Effector memory CD8-positive, alpha-beta T cell (primary cell): ENCODE measurements around the gene FHIT.

Experiments used
- ATAC-seq: fragments of 150-1000 bp; cut with Tn5 transposase; replicated peaks from 2 replicates; pipeline ENCODE4 v1.10.0; 2021; ENCODE audit warnings: mild to moderate bottlenecking, moderate library complexity
- DNase-seq, 3 experiments: peaks; one replicate each; pipeline ENCODE4 v3.0.0; 2021
- H3K27ac Mint-ChIP-seq, 2 donors: one replicate each; pipeline ENCODE4 v1.8.0; 2022; ENCODE audit warnings: mild to moderate bottlenecking in 2 of 2, mixed read lengths in 2 of 2, moderate library complexity in 2 of 2
- H3K27me3 Mint-ChIP-seq, 2 donors: one replicate each; pipeline ENCODE4 v1.8.0; 2022; ENCODE audit warnings: mixed read lengths in 2 of 2
- H3K36me3 Mint-ChIP-seq: one replicate; pipeline ENCODE4 v1.8.0; 2022; ENCODE audit warnings: mild to moderate bottlenecking, moderate library complexity, mixed read lengths; ENCODE audit not compliant: insufficient read depth
- H3K4me1 Mint-ChIP-seq, 2 donors: one replicate each; pipeline ENCODE4 v1.8.0; 2022; ENCODE audit warnings: low read depth in 2 of 2, mixed read lengths in 2 of 2
- H3K4me3 Mint-ChIP-seq, 2 donors: one replicate each; pipeline ENCODE4 v1.8.0; 2022; ENCODE audit warnings: mild to moderate bottlenecking in 2 of 2, mixed read lengths in 2 of 2, moderate library complexity in 2 of 2
- H3K9me3 Mint-ChIP-seq, 2 donors: one replicate each; pipeline ENCODE4 v1.8.0; 2022; ENCODE audit warnings: mixed read lengths in 2 of 2

FHIT gene

GRCh38 chr3:60954048-60954447, 297.2 kb downstream of the FHIT start:
- Mint-ChIP-seq H3K9me3 (peaks cover 10 to 12% of the 10 kb centered on the region in 2 donors), H3K27me3 (no peaks in the 10 kb centered on the region), H3K27ac (no peak overlapping the region), H3K4me3 (no peak overlapping the region), H3K36me3 (no peaks in the 10 kb centered on the region), H3K4me1 (no peaks in the 10 kb centered on the region)
- ATAC-seq (no peak), DNase-seq (no peak)

- H3K4me3 Mint-ChIP-seq: no peak overlapping the region
- DNase-seq (no peak), ATAC-seq (no peak)
- H3K27me3 Mint-ChIP-seq: no peaks in the 10 kb centered on the region
- no peaks in the 10 kb centered on the region for H3K36me3 Mint-ChIP-seq
- no peaks in the 10 kb centered on the region for H3K4me1 Mint-ChIP-seq
- no peak overlapping the region for H3K27ac Mint-ChIP-seq
- peaks cover 9 to 12% of the 10 kb centered on the region in 2 donors for H3K9me3 Mint-ChIP-seq
Observed at GRCh38 chr3:60953351-60953750, 297.9 kb downstream of the FHIT start.

DNA sequence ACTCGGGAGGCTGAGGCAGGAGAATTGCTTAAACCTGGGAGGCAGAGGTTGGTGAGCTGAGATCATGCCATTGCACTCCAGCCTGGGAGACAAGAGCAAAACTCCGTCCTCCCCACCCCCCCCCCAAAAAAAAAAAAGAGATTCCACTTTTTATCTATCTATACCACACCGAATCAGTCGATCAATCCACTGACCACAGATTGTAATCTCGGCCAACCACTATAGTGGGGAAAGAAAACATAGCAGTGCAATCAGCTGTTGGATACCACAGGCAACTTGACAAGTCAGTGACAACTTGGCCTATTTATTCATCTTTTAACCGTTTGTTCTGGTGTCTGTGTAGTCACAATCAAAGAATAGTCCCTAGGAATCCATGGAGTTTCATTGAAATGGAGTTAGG, 299.2 kb downstream of the FHIT start:
- H3K4me1 Mint-ChIP-seq: no peaks in the 10 kb centered on the region
- no peak overlapping the region for H3K4me3 Mint-ChIP-seq
- no peak overlapping the region for H3K27ac Mint-ChIP-seq
- no peaks in the 10 kb centered on the region for H3K36me3 Mint-ChIP-seq
- ATAC-seq (no peak), DNase-seq (no peak)
- peaks cover 9 to 12% of the 10 kb centered on the region in 2 donors for H3K9me3 Mint-ChIP-seq
- H3K27me3 Mint-ChIP-seq: no peaks in the 10 kb centered on the region

- DNase-seq (no peak), ATAC-seq (no peak)
- Mint-ChIP-seq H3K27ac (no peak overlapping the region), H3K36me3 (no peaks in the 10 kb centered on the region), H3K4me1 (no peaks in the 10 kb centered on the region), H3K4me3 (no peak overlapping the region), H3K9me3 (peaks cover under 1 to 5% of the 10 kb centered on the region in 2 donors), H3K27me3 (no peaks in the 10 kb centered on the region)
Observed at GRCh38 chr3:60949146-60949545, 302.1 kb downstream of the FHIT start.

DNA sequence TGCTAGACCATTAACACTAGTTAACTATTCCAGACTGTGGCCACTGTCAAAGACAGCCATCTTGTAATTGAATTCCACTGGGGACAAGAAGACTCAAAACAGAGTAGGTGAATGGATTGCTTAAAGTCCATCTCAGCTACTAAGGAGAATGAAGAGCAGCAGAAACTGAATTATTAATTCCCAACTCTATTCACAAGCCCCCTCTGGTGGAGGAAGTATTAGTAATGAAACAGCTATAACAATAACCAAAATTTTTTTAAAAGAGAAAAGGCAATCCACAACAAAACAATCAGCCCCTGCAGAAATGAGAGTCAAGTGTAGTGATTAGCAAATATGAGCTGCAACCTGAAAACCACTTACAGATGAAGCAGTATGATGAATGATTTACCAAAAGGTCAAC, 302.8 kb downstream of the FHIT start:
- Mint-ChIP-seq H3K27ac (no peak overlapping the region), H3K27me3 (no peaks in the 10 kb centered on the region), H3K36me3 (no peaks in the 10 kb centered on the region), H3K4me1 (no peaks in the 10 kb centered on the region), H3K9me3 (peaks cover 0 to 4% of the 10 kb centered on the region in 2 donors), H3K4me3 (no peak overlapping the region)
- ATAC-seq (no peak), DNase-seq (no peak)

GRCh38 chr3:60935709-60936108, 315.5 kb downstream of the FHIT start:
- no peak for DNase-seq
- H3K4me1 Mint-ChIP-seq: no peaks in the 10 kb centered on the region
- peaks cover 5 to 6% of the 10 kb centered on the region in 2 donors for H3K9me3 Mint-ChIP-seq
- no peak overlapping the region for H3K27ac Mint-ChIP-seq
- no peak overlapping the region for H3K4me3 Mint-ChIP-seq
- ATAC-seq: no peak
- H3K36me3 Mint-ChIP-seq: no peaks in the 10 kb centered on the region
- no peaks in the 10 kb centered on the region for H3K27me3 Mint-ChIP-seq

DNA sequence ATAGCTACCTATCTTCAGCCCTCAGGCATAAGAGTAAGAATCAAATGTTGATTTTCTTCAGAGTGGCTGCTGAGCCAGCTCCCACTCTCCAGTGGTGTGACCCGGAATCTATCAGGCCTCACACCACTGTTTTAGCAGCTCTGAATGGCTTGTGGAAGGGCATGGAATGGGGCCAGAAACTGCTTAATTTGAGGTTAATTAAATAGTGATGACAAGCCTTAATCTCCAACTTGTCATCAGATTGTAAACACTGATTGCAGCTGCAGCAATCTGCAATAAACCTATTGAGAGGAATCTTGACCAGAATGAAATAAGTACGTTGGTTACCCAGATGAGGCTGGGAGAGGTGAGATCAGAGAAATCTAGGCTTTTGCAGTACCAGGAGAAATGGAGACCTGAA, 317.4 kb downstream of the FHIT start:
- no peaks in the 10 kb centered on the region for H3K4me1 Mint-ChIP-seq
- no peak overlapping the region for H3K4me3 Mint-ChIP-seq
- DNase-seq (no peak), ATAC-seq (no peak)
- no peaks in the 10 kb centered on the region for H3K27me3 Mint-ChIP-seq
- H3K36me3 Mint-ChIP-seq: no peaks in the 10 kb centered on the region
- peaks cover 5 to 6% of the 10 kb centered on the region in 2 donors for H3K9me3 Mint-ChIP-seq
- H3K27ac Mint-ChIP-seq: no peak overlapping the region

GRCh38 chr3:60932643-60933042, 318.6 kb downstream of the FHIT start:
- H3K27ac Mint-ChIP-seq: no peak overlapping the region

DNA sequence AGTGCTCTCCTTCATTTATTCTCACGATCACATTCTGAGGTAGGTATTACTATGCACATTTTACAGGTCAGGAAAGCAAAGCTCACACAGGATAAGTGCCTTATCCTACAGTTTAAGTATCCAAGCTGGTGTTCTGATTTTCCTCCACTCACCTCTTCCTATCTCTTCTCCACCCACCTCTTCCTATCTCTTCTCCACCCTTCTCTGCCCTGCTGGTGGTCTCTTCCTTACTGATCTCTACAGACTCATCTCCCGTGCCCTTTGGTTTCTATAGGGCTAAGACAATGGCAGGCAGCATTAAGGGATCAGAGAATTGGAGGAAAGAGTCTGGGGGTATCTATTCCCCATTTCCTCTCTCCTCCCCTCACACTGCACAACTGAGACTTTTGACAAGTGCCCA, 319.1 kb downstream of the FHIT start:
- Mint-ChIP-seq H3K4me3 (no peak overlapping the region), H3K27ac (no peak overlapping the region), H3K4me1 (no peaks in the 10 kb centered on the region), H3K36me3 (no peaks in the 10 kb centered on the region), H3K9me3 (peaks cover 5 to 8% of the 10 kb centered on the region in 2 donors), H3K27me3 (no peaks in the 10 kb centered on the region)
- ATAC-seq (no peak), DNase-seq (no peak)

More at GRCh38 chr3:60932643-60933042, 318.6 kb downstream of the FHIT start:
- Mint-ChIP-seq H3K27me3 (no peaks in the 10 kb centered on the region), H3K4me1 (no peaks in the 10 kb centered on the region), H3K4me3 (no peak overlapping the region), H3K9me3 (peaks cover 5 to 8% of the 10 kb centered on the region in 2 donors), H3K36me3 (no peaks in the 10 kb centered on the region)
- ATAC-seq: no peak
- DNase-seq: no peak

GRCh38 chr3:60931452-60931851, 319.8 kb downstream of the FHIT start:
- Mint-ChIP-seq H3K9me3 (peaks cover 8 to 9% of the 10 kb centered on the region in 2 donors), H3K36me3 (no peaks in the 10 kb centered on the region), H3K27me3 (no peaks in the 10 kb centered on the region), H3K27ac (no peak overlapping the region), H3K4me3 (no peak overlapping the region), H3K4me1 (no peaks in the 10 kb centered on the region)
- ATAC-seq: no peak
- no peak for DNase-seq

GRCh38 chr3:60920519-60920918, 330.7 kb downstream of the FHIT start:
- H3K4me1 Mint-ChIP-seq: no peaks in the 10 kb centered on the region
- no peak overlapping the region for H3K4me3 Mint-ChIP-seq
- ATAC-seq: no peak
- no peak for DNase-seq
- no peaks in the 10 kb centered on the region for H3K27me3 Mint-ChIP-seq
- H3K36me3 Mint-ChIP-seq: no peaks in the 10 kb centered on the region
- peaks cover 6 to 9% of the 10 kb centered on the region in 2 donors for H3K9me3 Mint-ChIP-seq
- H3K27ac Mint-ChIP-seq: no peak overlapping the region

DNA sequence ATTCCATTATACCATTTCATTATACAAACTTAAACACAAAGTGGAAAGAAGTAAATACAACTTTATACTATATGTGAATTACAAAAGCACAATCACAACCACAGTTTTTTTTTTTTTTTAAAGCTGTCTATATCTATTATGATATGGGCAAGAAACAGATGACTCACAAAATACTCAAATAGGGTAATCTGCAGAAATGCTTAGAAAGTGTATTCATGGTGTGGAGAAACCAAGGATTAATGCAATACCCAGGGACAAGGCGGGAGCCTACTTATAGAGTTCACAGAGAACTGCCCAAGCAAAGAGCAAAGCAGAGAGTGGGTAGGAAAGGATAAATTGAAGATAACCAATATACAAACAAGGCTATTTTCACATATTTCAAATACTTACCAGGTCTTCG, 332.0 kb downstream of the FHIT start:
- Mint-ChIP-seq H3K9me3 (peaks cover 5 to 6% of the 10 kb centered on the region in 2 donors), H3K4me3 (no peak overlapping the region), H3K27me3 (no peaks in the 10 kb centered on the region), H3K36me3 (no peaks in the 10 kb centered on the region), H3K4me1 (no peaks in the 10 kb centered on the region), H3K27ac (no peak overlapping the region)
- ATAC-seq (no peak), DNase-seq (no peak)

GRCh38 chr3:60917141-60917540, 334.1 kb downstream of the FHIT start:
- Mint-ChIP-seq H3K27me3 (no peaks in the 10 kb centered on the region), H3K4me3 (no peak overlapping the region), H3K4me1 (no peaks in the 10 kb centered on the region), H3K9me3 (peaks cover 6 to 7% of the 10 kb centered on the region in 2 donors), H3K27ac (no peak overlapping the region), H3K36me3 (no peaks in the 10 kb centered on the region)
- no peak for ATAC-seq
- no peak for DNase-seq

- Mint-ChIP-seq H3K36me3 (no peaks in the 10 kb centered on the region), H3K27ac (no peak overlapping the region), H3K9me3 (peaks cover 6 to 8% of the 10 kb centered on the region in 2 donors), H3K4me3 (no peak overlapping the region), H3K4me1 (no peaks in the 10 kb centered on the region), H3K27me3 (no peaks in the 10 kb centered on the region)
- DNase-seq: no peak
- ATAC-seq: no peak
Observed at GRCh38 chr3:60916546-60916945, 334.7 kb downstream of the FHIT start.

DNA sequence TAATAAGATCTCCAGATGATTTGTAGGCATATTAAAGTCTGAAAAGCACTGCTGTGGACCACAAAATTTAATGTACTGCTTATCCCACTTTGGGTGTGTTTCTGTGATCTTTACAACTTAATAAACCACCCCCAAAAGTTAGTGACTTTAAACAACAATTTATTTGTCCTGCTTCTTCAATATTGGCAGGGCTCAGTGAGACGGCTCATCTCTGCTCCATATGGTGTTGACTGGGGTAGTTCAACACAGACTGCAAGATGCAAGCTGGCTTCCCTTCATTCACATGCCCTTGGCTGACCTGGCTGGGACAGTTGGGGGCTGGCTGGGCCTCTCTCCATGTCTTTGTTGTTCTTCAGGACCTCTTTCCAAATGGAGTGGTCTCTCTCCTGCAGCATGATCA, 337.8 kb downstream of the FHIT start:
- Mint-ChIP-seq H3K27me3 (no peaks in the 10 kb centered on the region), H3K36me3 (no peaks in the 10 kb centered on the region), H3K4me1 (no peaks in the 10 kb centered on the region), H3K27ac (no peak overlapping the region), H3K9me3 (peaks cover 0 to 11% of the 10 kb centered on the region in 2 donors), H3K4me3 (no peak overlapping the region)
- no peak for ATAC-seq
- no peak for DNase-seq
